ENCODE measurements around the gene FKBP6.
"Not testable (repeated sequence)": the region's sequence is repeated elsewhere in the genome, so short reads cannot be mapped to it uniquely, and the experiment has no call there.

The FKBP6 gene

GRCh38 chr7:73395538-73396503, 67.9 kb downstream of the FKBP6 start:
- no peak for DNase-seq

GRCh38 chr7:73397521-73398281, 69.7 kb downstream of the FKBP6 start:
- no peak for DNase-seq

DNA sequence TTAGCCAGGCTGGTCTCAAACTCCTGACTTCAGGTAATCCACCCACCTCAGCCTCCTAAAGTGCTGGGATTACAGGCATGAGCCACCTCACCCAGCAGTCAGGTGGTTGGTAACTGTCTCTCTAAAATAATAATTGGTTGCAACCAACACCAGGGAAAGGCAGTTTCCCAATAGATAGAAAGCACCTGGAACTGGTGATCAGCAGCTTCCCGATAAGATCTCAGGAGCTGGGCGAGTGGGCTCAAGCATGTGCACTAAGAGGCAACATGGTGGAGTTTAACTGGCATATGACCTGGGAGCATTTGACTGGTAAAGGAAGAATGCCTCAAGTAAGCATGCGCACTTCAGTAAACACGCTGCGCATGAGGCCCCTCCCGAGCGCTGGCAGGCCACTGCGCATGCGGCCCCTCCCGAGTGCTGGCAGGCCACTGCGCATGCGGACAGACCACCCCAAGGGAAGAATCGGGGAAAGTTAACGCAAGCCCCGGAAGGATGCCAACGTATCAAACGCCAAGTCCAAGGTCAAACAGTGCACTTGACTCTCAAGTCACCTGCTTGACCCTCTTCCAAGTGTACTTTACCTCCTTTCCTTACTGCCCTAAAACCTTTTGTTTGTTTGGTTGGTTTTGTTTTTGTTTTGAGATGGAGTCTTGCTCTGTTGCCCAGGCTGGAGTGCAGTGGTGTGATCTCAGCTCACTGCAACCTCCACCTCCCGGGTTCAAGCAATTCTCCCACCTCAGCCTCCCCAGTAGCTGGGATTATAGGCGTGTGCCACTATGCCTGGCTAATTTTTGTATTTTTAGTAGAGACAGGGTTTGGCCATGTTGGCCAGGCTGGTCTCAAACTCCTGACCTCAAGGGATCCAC, 71.5 kb downstream of the FKBP6 start:
- DNase-seq = not testable (repeated sequence)

DNA sequence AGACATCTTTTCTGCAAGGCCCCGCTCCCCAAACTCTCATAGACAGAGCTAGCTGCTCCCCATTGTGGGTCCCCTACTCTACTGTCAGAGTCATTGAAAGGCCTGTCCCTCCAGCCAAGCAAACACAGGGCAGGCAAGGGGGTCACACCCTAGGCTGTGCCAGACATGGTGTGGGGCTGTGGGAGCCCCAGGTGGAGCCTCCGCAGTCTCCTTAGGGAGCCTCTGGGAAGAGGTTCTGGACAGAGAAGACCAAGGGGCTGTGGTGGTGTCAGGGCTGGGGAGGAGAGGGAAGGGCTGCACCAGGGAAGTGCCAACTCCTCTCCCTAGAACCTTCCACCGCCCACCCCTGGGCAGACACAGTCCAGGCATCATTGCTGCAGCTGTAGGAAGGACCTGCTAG, 76.9 kb downstream of the FKBP6 start:
- not testable (repeated sequence) for DNase-seq

All from NK-92 treated with Interleukin-12 subunit alpha and Interleukin-12 subunit beta, amount 100 ng/mL, for 24 hours (cell line).